Esophagus (tissue), 2 donors: ENCODE results near the gene AJM1. TPM values are rescaled to one million over a fixed set of nuclear protein-coding genes. Genes with fewer than 3 reads are reported as not detected.

Experiments
- H3K27ac ChIP-seq, 2 donors: one replicate each; pipeline ENCODE4 v1.5.1; 2013; ENCODE audit warnings: low read depth in 2 of 2, mild to moderate bottlenecking in 2 of 2, inconsistent platforms in 1 of 2, low read length in 1 of 2, moderate library complexity in 1 of 2
- H3K27me3 ChIP-seq, 2 donors: one replicate each; pipeline ENCODE4 v1.6.1; 2013; ENCODE audit warnings: low read length in 2 of 2, control low read depth in 1 of 2, mild to moderate bottlenecking in 1 of 2; ENCODE audit not compliant: insufficient read depth in 2 of 2, control insufficient read depth in 1 of 2
- H3K36me3 ChIP-seq, 2 donors: one replicate each; pipeline ENCODE4 v1.6.1; 2013; ENCODE audit warnings: low read length in 1 of 2; ENCODE audit not compliant: control insufficient read depth in 2 of 2, insufficient read depth in 2 of 2
- H3K4me1 ChIP-seq, 2 donors: one replicate each; pipeline ENCODE4 v1.6.1; 2013; ENCODE audit warnings: low read length in 1 of 2; ENCODE audit not compliant: control insufficient read depth in 2 of 2, insufficient read depth in 2 of 2
- H3K4me3 ChIP-seq, 2 donors: one replicate each; pipeline ENCODE4 v1.5.1; 2013; ENCODE audit warnings: low read length in 2 of 2, mild to moderate bottlenecking in 2 of 2, low read depth in 1 of 2, moderate library complexity in 1 of 2
- H3K9me3 ChIP-seq, 2 donors: one replicate each; pipeline ENCODE4 v1.6.1; 2013; ENCODE audit warnings: mild to moderate bottlenecking in 2 of 2, low read depth in 1 of 2, low read length in 1 of 2, moderate library complexity in 1 of 2; ENCODE audit not compliant: control insufficient read depth in 2 of 2, insufficient read depth in 1 of 2
- WGBS, 2 donors: extraction: QIAGEN DNeasy Blood & Tissue Kit; methylation state at CpG; one replicate each; pipeline ENCODE4 v1.1.7; 2013; 5-methylcytosine and 5-hydroxymethylcytosine counted together
- polyA plus RNA-seq, 2 donors: library from polyadenylated mRNA; stranded (reverse); fragments of 200-250 nt; gene quantifications; one replicate each; pipeline ENCODE4 v1.2.3, GENCODE V29; 2013
- donor health status: healthy with polysubstance abuse.
- donor health status: Bipolar disorder and iron deficiency.

Gene AJM1
- polyA plus RNA-seq, 2 donors: 1.9 to 3.7 TPM

GRCh38 chr9:136844761-136845464 is 2.6 kb downstream of the AJM1 start:
- Histone ChIP-seq H3K4me3 (peak overlapping the region in 1 of 2 donors; percentile 18), H3K4me1 (peaks cover 4 to 35% of the 10 kb centered on the region in 2 donors), H3K9me3 (peaks cover 0 to 7% of the 10 kb centered on the region in 2 donors), H3K36me3 (peaks cover 0 to 2% of the 10 kb centered on the region in 2 donors), H3K27me3 (no peaks in the 10 kb centered on the region), H3K27ac (no peak overlapping the region)
- 10 to 20% methylated on average over 52 to 88 of the region's 88 CpGs for WGBS, 2 donors

- peaks cover 4 to 42% of the 10 kb centered on the region in 2 donors for H3K4me1 ChIP-seq
Observed at GRCh38 chr9:136845465-136846260, 3.4 kb downstream of the AJM1 start.

GRCh38 chr9:136846376-136847087 is 4.3 kb downstream of the AJM1 start:
- WGBS, 2 donors: 5 to 14% methylated on average over 79 to 98 of the region's 98 CpGs
- H3K9me3 ChIP-seq: peaks cover 0 to 7% of the 10 kb centered on the region in 2 donors
- H3K36me3 ChIP-seq: peaks cover 0 to 4% of the 10 kb centered on the region in 2 donors
- no peak overlapping the region for H3K27ac ChIP-seq
- no peaks in the 10 kb centered on the region for H3K27me3 ChIP-seq
- peaks cover 4 to 40% of the 10 kb centered on the region in 2 donors for H3K4me1 ChIP-seq
- peak overlapping the region; percentile 39 to 60 for H3K4me3 ChIP-seq

More at GRCh38 chr9:136845465-136846260, 3.4 kb downstream of the AJM1 start:
- peak overlapping the region in 1 of 2 donors; percentile 60 for H3K4me3 ChIP-seq
- H3K9me3 ChIP-seq: peaks cover 0 to 7% of the 10 kb centered on the region in 2 donors
- no peak overlapping the region for H3K27ac ChIP-seq
- peaks cover 0 to 4% of the 10 kb centered on the region in 2 donors for H3K36me3 ChIP-seq
- H3K27me3 ChIP-seq: no peaks in the 10 kb centered on the region
- WGBS, 2 donors: 25 to 35% methylated on average over 94 to 102 of the region's 102 CpGs

GRCh38 chr9:136847088-136847825 is 5.0 kb downstream of the AJM1 start:
- WGBS, 2 donors: 3 to 7% methylated on average over 48 to 75 of the region's 75 CpGs
- Histone ChIP-seq H3K4me3 (peak overlapping the region; percentile 60 to 73), H3K27ac (peak overlapping the region; percentile 80 to 84), H3K4me1 (peaks cover 4 to 38% of the 10 kb centered on the region in 2 donors), H3K36me3 (peaks cover 0 to 4% of the 10 kb centered on the region in 2 donors), H3K9me3 (peaks cover 0 to 7% of the 10 kb centered on the region in 2 donors), H3K27me3 (no peaks in the 10 kb centered on the region)

GRCh38 chr9:136847826-136848392 is 5.6 kb downstream of the AJM1 start:
- Histone ChIP-seq H3K27me3 (no peaks in the 10 kb centered on the region), H3K27ac (peak overlapping the region; percentile 80 to 84), H3K36me3 (peaks cover 0 to 4% of the 10 kb centered on the region in 2 donors), H3K9me3 (peaks cover 0 to 7% of the 10 kb centered on the region in 2 donors), H3K4me1 (peaks cover 4 to 35% of the 10 kb centered on the region in 2 donors), H3K4me3 (peak overlapping the region; percentile 60 to 73)
- whole genome bisulfite sequencing, 2 donors: 0 to 1% methylated on average over 48 of the region's 48 CpGs

- Histone ChIP-seq H3K27me3 (no peaks in the 10 kb centered on the region), H3K9me3 (peaks cover 0 to 7% of the 10 kb centered on the region in 2 donors), H3K36me3 (peaks cover 0 to 4% of the 10 kb centered on the region in 2 donors), H3K4me1 (peaks cover 4 to 31% of the 10 kb centered on the region in 2 donors), H3K27ac (peak overlapping the region; percentile 84 to 97), H3K4me3 (peak overlapping the region; percentile 60 to 73)
- 1% methylated on average over 35 to 51 of the region's 53 CpGs for WGBS, 2 donors
Observed at GRCh38 chr9:136848393-136849037, 6.2 kb downstream of the AJM1 start.

GRCh38 chr9:136849038-136849959 is 7.0 kb downstream of the AJM1 start, which contains the start of gene PHPT1:
Gene PHPT1, plus strand, starts transcription at chr9:136849409. Its CDS starts 22 bp downstream, at chr9:136849431.
- Histone ChIP-seq H3K27ac (peak within 1 kb of the TSS; percentile 96 to 97), H3K4me1 (peaks cover 4 to 35% of the 10 kb centered on the region in 2 donors), H3K36me3 (peaks cover 0 to 4% of the 10 kb centered on the region in 2 donors), H3K4me3 (peak within 1 kb of the TSS; percentile 60 to 73), H3K9me3 (peaks cover 0 to 7% of the 10 kb centered on the region in 2 donors), H3K27me3 (no peaks in the 10 kb centered on the region)
- WGBS, 2 donors: 1% methylated on average over 39 to 77 of the region's 77 CpGs
